Measurements from ENCODE around the gene SNCAIP.

Gene SNCAIP

GRCh38 chr5:122439645-122440044 lies 127.6 kb downstream of the SNCAIP start:
- Histone ChIP-seq H3K9me2 (replicated peaks; ENCODE audit: insufficient read depth, low read length) (no peaks in the 10 kb centered on the region), H3K27me3 (ENCODE audit: low read length) (no peaks in the 10 kb centered on the region), H3K27ac (ENCODE audit: low read depth, low read length) (no peak overlapping the region), H3K4me3 (ENCODE audit: insufficient read depth, low read length, poor library complexity, severe bottlenecking) (no peak overlapping the region), H3K9me3 (ENCODE audit: insufficient read depth, low read length) (no peaks in the 10 kb centered on the region), H3K4me2 (ENCODE audit: low read depth, low read length, poor library complexity, severe bottlenecking) (no peak overlapping the region), H3K36me3 (ENCODE audit: low read length) (no peaks in the 10 kb centered on the region), H2AFZ (ENCODE audit: low read depth, low read length, severe bottlenecking) (no peak overlapping the region), H4K20me1 (ENCODE audit: low read depth, low read length) (no peaks in the 10 kb centered on the region), H3F3A (ENCODE audit: insufficient read depth) (no peaks in the 10 kb centered on the region), H3K79me2 (ENCODE audit: insufficient read depth, low read length) (no peaks in the 10 kb centered on the region), H3K9ac (ENCODE audit: low read length) (no peak overlapping the region)
- TF ChIP-seq EZH2phosphoT487 (conservative IDR thresholded peaks at IDR 0.05; ENCODE audit: low read length), result no peak
- no peak for TF ChIP-seq CTCF (IDR thresholded peaks at IDR 0.05; ENCODE audit: insufficient read depth, low read length, poor library complexity, severe bottlenecking)

GRCh38 chr5:122442938-122443337 lies 130.9 kb downstream of the SNCAIP start:
- no peaks in the 10 kb centered on the region for H3F3A ChIP-seq (ENCODE audit: insufficient read depth)
- no peaks in the 10 kb centered on the region for H3K79me2 ChIP-seq (ENCODE audit: insufficient read depth, low read length)
- no peak overlapping the region for H2AFZ ChIP-seq (ENCODE audit: low read depth, low read length, severe bottlenecking)
- no peak overlapping the region for H3K4me2 ChIP-seq (ENCODE audit: low read depth, low read length, poor library complexity, severe bottlenecking)
- TF ChIP-seq EZH2phosphoT487 (conservative IDR thresholded peaks at IDR 0.05; ENCODE audit: low read length) (no peak), CTCF (IDR thresholded peaks at IDR 0.05; ENCODE audit: insufficient read depth, low read length, poor library complexity, severe bottlenecking) (no peak)
- no peaks in the 10 kb centered on the region for H3K36me3 ChIP-seq (ENCODE audit: low read length)
- H3K27ac ChIP-seq (ENCODE audit: low read depth, low read length), result no peak overlapping the region
- no peaks in the 10 kb centered on the region for H4K20me1 ChIP-seq (ENCODE audit: low read depth, low read length)
- H3K9me3 ChIP-seq (ENCODE audit: insufficient read depth, low read length), result no peaks in the 10 kb centered on the region
- H3K4me3 ChIP-seq (ENCODE audit: insufficient read depth, low read length, poor library complexity, severe bottlenecking), result no peak overlapping the region
- no peaks in the 10 kb centered on the region for H3K27me3 ChIP-seq (ENCODE audit: low read length)
- H3K9ac ChIP-seq (ENCODE audit: low read length), result no peak overlapping the region
- no peaks in the 10 kb centered on the region for H3K9me2 ChIP-seq (replicated peaks; ENCODE audit: insufficient read depth, low read length)

GRCh38 chr5:122444411-122444810 lies 132.4 kb downstream of the SNCAIP start:
- Histone ChIP-seq H3K36me3 (ENCODE audit: low read length) (no peaks in the 10 kb centered on the region), H3F3A (ENCODE audit: insufficient read depth) (no peaks in the 10 kb centered on the region), H3K9me3 (ENCODE audit: insufficient read depth, low read length) (no peaks in the 10 kb centered on the region), H4K20me1 (ENCODE audit: low read depth, low read length) (no peaks in the 10 kb centered on the region), H3K4me3 (ENCODE audit: insufficient read depth, low read length, poor library complexity, severe bottlenecking) (no peak overlapping the region), H3K9me2 (replicated peaks; ENCODE audit: insufficient read depth, low read length) (no peaks in the 10 kb centered on the region), H3K4me2 (ENCODE audit: low read depth, low read length, poor library complexity, severe bottlenecking) (no peak overlapping the region), H3K79me2 (ENCODE audit: insufficient read depth, low read length) (no peaks in the 10 kb centered on the region), H3K9ac (ENCODE audit: low read length) (no peak overlapping the region), H3K27ac (ENCODE audit: low read depth, low read length) (no peak overlapping the region), H3K27me3 (ENCODE audit: low read length) (no peaks in the 10 kb centered on the region), H2AFZ (ENCODE audit: low read depth, low read length, severe bottlenecking) (no peak overlapping the region)
- TF ChIP-seq EZH2phosphoT487 (conservative IDR thresholded peaks at IDR 0.05; ENCODE audit: low read length) (no peak), CTCF (IDR thresholded peaks at IDR 0.05; ENCODE audit: insufficient read depth, low read length, poor library complexity, severe bottlenecking) (no peak)
